Measurements from ENCODE around the gene TAGLN2. TPM values are rescaled to one million over a fixed set of nuclear protein-coding genes. Genes with fewer than 3 reads are reported as not detected.

The TAGLN2 gene
- total RNA-seq, 1 donor from 2014 or later, result 435 TPM

- H3K4me1 ChIP-seq, result no peaks in the 10 kb centered on the region
- no peaks in the 10 kb centered on the region for H3K9me3 ChIP-seq
- no peak overlapping the region for H3K4me3 ChIP-seq
- intact Hi-C loops (cut with DNase I), result no loop called here
- no peak overlapping the region for H3K27ac ChIP-seq
- DNase-seq, result no peak
- TF ChIP-seq CTCF (IDR thresholded peaks at IDR 0.05), result no peak
- H3K27me3 ChIP-seq, result peaks cover 4% of the 10 kb centered on the region
- no peaks in the 10 kb centered on the region for H3K36me3 ChIP-seq
- ATAC-seq, result peak; percentile 41
Observed at GRCh38 chr1:159968901-159969300, 43.6 kb upstream of the TAGLN2 start.

GRCh38 chr1:159965263-159965662, 40.0 kb upstream of the TAGLN2 start:
- no peaks in the 10 kb centered on the region for H3K9me3 ChIP-seq
- no peak for ATAC-seq
- TF ChIP-seq CTCF (IDR thresholded peaks at IDR 0.05), result no peak
- H3K4me3 ChIP-seq, result no peak overlapping the region
- no peaks in the 10 kb centered on the region for H3K36me3 ChIP-seq
- no peaks in the 10 kb centered on the region for H3K4me1 ChIP-seq
- H3K27ac ChIP-seq, result no peak overlapping the region
- H3K27me3 ChIP-seq, result no peaks in the 10 kb centered on the region
- intact Hi-C loops (cut with DNase I), result no loop called here
- DNase-seq, result no peak

- TF ChIP-seq CTCF (IDR thresholded peaks at IDR 0.05), result no peak
- intact Hi-C loops (cut with DNase I), result no loop called here
- ATAC-seq, result no peak
Observed at GRCh38 chr1:159964144-159964543, 38.8 kb upstream of the TAGLN2 start.

GRCh38 chr1:159962176-159962575, 36.9 kb upstream of the TAGLN2 start:
- Histone ChIP-seq H3K4me3 (no peak overlapping the region), H3K27ac (no peak overlapping the region), H3K27me3 (no peaks in the 10 kb centered on the region), H3K9me3 (no peaks in the 10 kb centered on the region), H3K4me1 (no peaks in the 10 kb centered on the region), H3K36me3 (no peaks in the 10 kb centered on the region)
- intact Hi-C loops (cut with DNase I), result no loop called here
- DNase-seq (no peak), ATAC-seq (no peak)
- no peak for TF ChIP-seq CTCF (IDR thresholded peaks at IDR 0.05)

More at GRCh38 chr1:159964144-159964543, 38.8 kb upstream of the TAGLN2 start:
- DNase-seq, result no peak
- H3K36me3 ChIP-seq, result no peaks in the 10 kb centered on the region
- H3K4me1 ChIP-seq, result no peaks in the 10 kb centered on the region
- no peaks in the 10 kb centered on the region for H3K27me3 ChIP-seq
- H3K27ac ChIP-seq, result no peak overlapping the region
- no peaks in the 10 kb centered on the region for H3K9me3 ChIP-seq
- H3K4me3 ChIP-seq, result no peak overlapping the region

GRCh38 chr1:159961636-159962035, 36.3 kb upstream of the TAGLN2 start:
- no peak for TF ChIP-seq CTCF (IDR thresholded peaks at IDR 0.05)
- H3K27me3 ChIP-seq, result no peaks in the 10 kb centered on the region
- H3K4me3 ChIP-seq, result no peak overlapping the region
- H3K27ac ChIP-seq, result no peak overlapping the region
- DNase-seq (no peak), ATAC-seq (no peak)
- no peaks in the 10 kb centered on the region for H3K4me1 ChIP-seq
- no peaks in the 10 kb centered on the region for H3K9me3 ChIP-seq
- no peaks in the 10 kb centered on the region for H3K36me3 ChIP-seq
- intact Hi-C loops (cut with DNase I), result no loop called here

GRCh38 chr1:159960721-159961381, 35.5 kb upstream of the TAGLN2 start:
- DNase-seq (no peak), ATAC-seq (peak; percentile 37)
- intact Hi-C loops (cut with DNase I), result no loop called here
- Histone ChIP-seq H3K9me3 (no peaks in the 10 kb centered on the region), H3K27ac (no peak overlapping the region), H3K27me3 (no peaks in the 10 kb centered on the region), H3K4me3 (no peak overlapping the region), H3K36me3 (no peaks in the 10 kb centered on the region), H3K4me1 (no peaks in the 10 kb centered on the region)
- TF ChIP-seq CTCF (IDR thresholded peaks at IDR 0.05), result no peak
